OCI-LY7 (cell line): ENCODE results near the gene ALOX5AP. TPM values are rescaled to one million over a fixed set of nuclear protein-coding genes. Genes with fewer than 3 reads are reported as not detected.

Source experiments
- BruUV-seq: library from RNA; stranded (reverse); fragments of 400-500 nt; replicated peaks from 2 replicates; lab custom pipeline; 2021; lab: Mats Ljungman, UMichigan
- CTCF ChIA-PET: fragments of 300-600 bp; sonication (Branson Sonifier 250); formaldehyde crosslinking; loops from one replicate; lab custom pipeline; 2022; ENCODE audit warnings: antibody characterized with exemption; ENCODE audit not compliant: unreplicated experiment; lab: Charles Lee
- POLR2A ChIA-PET: fragments of 300-600 bp; sonication (Branson Sonifier 250); formaldehyde crosslinking; loops from one replicate; lab custom pipeline; 2022; ENCODE audit warnings: antibody characterized with exemption; lab: Charles Lee
- DNase-seq: peaks from one replicate; pipeline ENCODE4 v3.0.0-alpha.2; 2015; ENCODE audit warnings: low spot score
- H2AFZ ChIP-seq: fragments of 200-600 bp; sonication (generic), shearing (Covaris generic); 2 replicates; pipeline ENCODE4 v1.6.1; 2014; ENCODE audit warnings: mild to moderate bottlenecking, antibody characterized with exemption, low read length, moderate library complexity
- H3K27ac ChIP-seq: fragments of 200-600 bp; sonication (generic); 2 replicates; pipeline ENCODE4 v1.5.1; 2014; ENCODE audit warnings: mixed run types, low read depth, mild to moderate bottlenecking, moderate library complexity, low read length, inconsistent platforms; ENCODE audit not compliant: poor library complexity, severe bottlenecking
- H3K36me3 ChIP-seq: fragments of 200-600 bp; sonication (generic); 2 replicates; pipeline ENCODE4 v1.6.1; 2014; ENCODE audit warnings: mild to moderate bottlenecking, antibody characterized with exemption, low read length, moderate library complexity, mixed read lengths; ENCODE audit not compliant: insufficient read depth
- H3K4me1 ChIP-seq: fragments of 200-600 bp; sonication (generic); 2 replicates; pipeline ENCODE4 v1.5.1; 2014; ENCODE audit warnings: mild to moderate bottlenecking, low read length; ENCODE audit not compliant: insufficient read depth, poor library complexity, severe bottlenecking
- H3K4me2 ChIP-seq: fragments of 200-600 bp; sonication (generic); 2 replicates; pipeline ENCODE4 v1.6.1; 2014; ENCODE audit warnings: mild to moderate bottlenecking, low read length
- H3K4me3 ChIP-seq: fragments of 200-600 bp; sonication (generic); 2 replicates; pipeline ENCODE4 v1.5.1; 2014; ENCODE audit warnings: mild to moderate bottlenecking, low read depth, low read length; ENCODE audit not compliant: poor library complexity, severe bottlenecking
- H3K79me2 ChIP-seq: fragments of 200-600 bp; sonication (generic); 2 replicates; pipeline ENCODE4 v1.6.1; 2016; ENCODE audit warnings: low read depth, mild to moderate bottlenecking, low read length, moderate library complexity, mixed read lengths; ENCODE audit not compliant: insufficient read depth
- H3K9me2 ChIP-seq: fragments of 200-600 bp; sonication (generic); 2 replicates; pipeline ENCODE4 v1.6.1; 2016; ENCODE audit warnings: mild to moderate bottlenecking, low read length, mixed read lengths; ENCODE audit not compliant: insufficient read depth
- H3K9me3 ChIP-seq: fragments of 200-600 bp; sonication (generic); 2 replicates; pipeline ENCODE4 v1.6.1; 2014; ENCODE audit warnings: mild to moderate bottlenecking, mixed run types, low read length, mixed read lengths
- H4K20me1 ChIP-seq: fragments of 200-600 bp; sonication (generic); 2 replicates; pipeline ENCODE4 v1.6.1; 2014; ENCODE audit warnings: mild to moderate bottlenecking, antibody characterized with exemption, low read length, moderate library complexity, mixed read lengths; ENCODE audit not compliant: insufficient read depth
- EZH2phosphoT487 ChIP-seq: fragments of 200-600 bp; sonication (generic); IDR thresholded peaks from 2 replicates; pipeline ENCODE4 v1.6.1; 2018; ENCODE audit warnings: low read depth, borderline replicate concordance, mild to moderate bottlenecking, mixed run types, antibody characterized with exemption, low read length, moderate library complexity, mixed read lengths
- intact Hi-C: fragments of 100-400 bp; cut with micrococcal nuclease; formaldehyde crosslinking; loops from one replicate; pipeline ENCODE4 v1.10.0; 2022; ENCODE audit not compliant: unreplicated experiment
- total RNA-seq, 2 experiments: library from RNA; depleted of rRNA in 1 of 2; stranded (reverse); fragments of >200 nt in 1 of 2; shearing (Covaris generic) in 1 of 2; gene quantifications; 2 replicates each; pipeline ENCODE4 v1.2.3, GENCODE V29; 2014 to 2022
- TF ChIP-seq, protein P1 (sequence below): fragments of 200-600 bp; sonication (generic); conservative IDR thresholded peaks from 2 replicates; pipeline ENCODE4 v1.5.1; 2014; ENCODE audit warnings: mild to moderate bottlenecking, antibody characterized with exemption, low read length, moderate library complexity, mixed read lengths

The ALOX5AP gene
- total RNA-seq, 2 experiments from 2014 or later: 89.9 to 90.9 TPM

DNA sequence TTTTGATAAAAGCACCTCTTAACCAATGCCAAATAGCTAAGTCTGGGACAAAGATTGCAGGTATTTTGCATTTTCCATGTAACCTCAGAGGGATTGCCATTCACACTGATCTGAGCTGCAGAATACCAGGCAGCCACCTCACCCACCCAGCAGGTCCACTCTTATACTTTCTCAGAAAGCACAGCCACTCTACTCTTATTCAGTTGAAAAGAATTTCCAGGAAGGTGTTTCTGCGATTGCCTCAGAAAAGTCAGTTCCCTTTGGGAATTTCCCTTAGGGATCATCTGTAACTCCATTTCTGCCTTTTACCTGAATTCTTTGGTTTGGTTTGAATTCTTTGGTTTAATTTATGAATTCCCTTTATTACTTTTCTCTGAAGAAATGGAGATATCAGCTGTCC is 904 bp upstream of the ALOX5AP start:
- no peaks in the 10 kb centered on the region for H3K9me2 ChIP-seq
- intact Hi-C loops: loop anchor here (10.0 kb wide), 1 partner anchor 290 kb away; no protein-coding TSS in a partner anchor
- BruUV-seq: no TSS peak
- H3K4me1 ChIP-seq: peaks cover 45% of the 10 kb centered on the region
- ChIA-PET POLR2A (interaction anchor here (0.6 to 1.6 kb wide), 5 partner anchors 17 to 88 kb away, joined by 3 to 4 read pairs (median 4); no protein-coding TSS in a partner anchor), CTCF (no interaction called here)
- no peaks in the 10 kb centered on the region for H3K9me3 ChIP-seq
- no peak for DNase-seq
- H4K20me1 ChIP-seq: no peaks in the 10 kb centered on the region
- H2AFZ ChIP-seq: peak overlapping the region; percentile 51; the same call in 1 of the 2 replicates
- peaks cover 18% of the 10 kb centered on the region for H3K79me2 ChIP-seq
- no peak overlapping the region for H3K27ac ChIP-seq
- TF ChIP-seq EZH2phosphoT487: no peak
- TF ChIP-seq, protein P1, sequence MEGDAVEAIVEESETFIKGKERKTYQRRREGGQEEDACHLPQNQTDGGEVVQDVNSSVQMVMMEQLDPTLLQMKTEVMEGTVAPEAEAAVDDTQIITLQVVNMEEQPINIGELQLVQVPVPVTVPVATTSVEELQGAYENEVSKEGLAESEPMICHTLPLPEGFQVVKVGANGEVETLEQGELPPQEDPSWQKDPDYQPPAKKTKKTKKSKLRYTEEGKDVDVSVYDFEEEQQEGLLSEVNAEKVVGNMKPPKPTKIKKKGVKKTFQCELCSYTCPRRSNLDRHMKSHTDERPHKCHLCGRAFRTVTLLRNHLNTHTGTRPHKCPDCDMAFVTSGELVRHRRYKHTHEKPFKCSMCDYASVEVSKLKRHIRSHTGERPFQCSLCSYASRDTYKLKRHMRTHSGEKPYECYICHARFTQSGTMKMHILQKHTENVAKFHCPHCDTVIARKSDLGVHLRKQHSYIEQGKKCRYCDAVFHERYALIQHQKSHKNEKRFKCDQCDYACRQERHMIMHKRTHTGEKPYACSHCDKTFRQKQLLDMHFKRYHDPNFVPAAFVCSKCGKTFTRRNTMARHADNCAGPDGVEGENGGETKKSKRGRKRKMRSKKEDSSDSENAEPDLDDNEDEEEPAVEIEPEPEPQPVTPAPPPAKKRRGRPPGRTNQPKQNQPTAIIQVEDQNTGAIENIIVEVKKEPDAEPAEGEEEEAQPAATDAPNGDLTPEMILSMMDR: no peak
- H3K4me2 ChIP-seq: peak overlapping the region; percentile 90
- no peaks in the 10 kb centered on the region for H3K36me3 ChIP-seq
- peak overlapping the region; percentile 77 for H3K4me3 ChIP-seq

DNA sequence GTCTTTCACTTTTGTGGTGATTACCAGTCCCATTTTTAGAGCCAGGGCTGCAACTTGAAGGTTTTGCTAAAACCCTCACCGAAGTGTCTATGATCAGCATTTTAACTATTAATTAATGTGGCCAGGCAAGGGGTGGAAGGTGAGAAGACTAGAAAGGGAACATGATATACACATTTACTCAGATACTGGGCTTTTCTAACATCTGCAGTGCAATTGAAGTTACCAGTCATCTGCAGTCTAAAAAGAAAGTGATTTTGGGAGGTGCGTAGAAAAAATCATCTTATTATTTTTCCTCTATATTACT is 481 bp downstream of the ALOX5AP start:
- Histone ChIP-seq H2AFZ (peak overlapping the region; percentile 51; the same call in 1 of the 2 replicates), H3K27ac (peak overlapping the region; percentile 80)
- CTCF ChIA-PET: no interaction called here

More for the DNA sequence above, 481 bp downstream of the ALOX5AP start:
- intact Hi-C loops: loop anchor here (1.0 to 10.0 kb wide), 4 partner anchors 119 to 364 kb away; partner anchors contain the start of gene USPL1
- peak; percentile 22 for DNase-seq
- Histone ChIP-seq H3K79me2 (peaks cover 19% of the 10 kb centered on the region), H3K36me3 (no peaks in the 10 kb centered on the region), H4K20me1 (no peaks in the 10 kb centered on the region), H3K9me3 (no peaks in the 10 kb centered on the region), H3K4me3 (peak overlapping the region; percentile 77), H3K9me2 (no peaks in the 10 kb centered on the region), H3K4me2 (peak overlapping the region; percentile 90), H3K4me1 (peaks cover 56% of the 10 kb centered on the region)
- POLR2A ChIA-PET: interaction anchor here (0.7 to 1.8 kb wide), 8 partner anchors 45 to 524 kb away, joined by 3 to 11 read pairs (median 4); no protein-coding TSS in a partner anchor
- TSS peak; percentile 92 for BruUV-seq
- TF ChIP-seq, protein P1: no peak
- TF ChIP-seq EZH2phosphoT487: no peak
